Skeletal muscle tissue (tissue), 4 donors: ENCODE measurements around the gene GPR32. TPM values are rescaled to one million over a fixed set of nuclear protein-coding genes. Genes with fewer than 3 reads are reported as not detected.

Experiments used
- H3K27ac ChIP-seq: one replicate; pipeline ENCODE4 v1.7.0; 2013; ENCODE audit warnings: mild to moderate bottlenecking, low read depth, low read length, inconsistent platforms
- H3K27me3 ChIP-seq, 3 donors: one replicate each; pipeline ENCODE4 v1.7.0; 2013; ENCODE audit warnings: low read length in 3 of 3; ENCODE audit not compliant: control insufficient read depth in 3 of 3, insufficient read depth in 3 of 3
- H3K36me3 ChIP-seq, 3 donors: one replicate each; pipeline ENCODE4 v1.7.0; 2013; ENCODE audit warnings: low read length in 3 of 3; ENCODE audit not compliant: control insufficient read depth in 3 of 3, insufficient read depth in 3 of 3
- H3K4me1 ChIP-seq, 3 donors: one replicate each; pipeline ENCODE4 v1.7.0; 2013; ENCODE audit warnings: low read length in 3 of 3, mild to moderate bottlenecking in 3 of 3; ENCODE audit not compliant: control insufficient read depth in 3 of 3, insufficient read depth in 3 of 3
- H3K4me3 ChIP-seq, 3 donors: one replicate each; pipeline ENCODE4 v1.7.0; 2013; ENCODE audit warnings: low read length in 3 of 3
- H3K9ac ChIP-seq, 3 donors: one replicate each; pipeline ENCODE4 v1.7.0; 2013; ENCODE audit warnings: low read length in 3 of 3, mild to moderate bottlenecking in 3 of 3, moderate library complexity in 2 of 3, low read depth in 1 of 3
- H3K9me3 ChIP-seq, 3 donors: one replicate each; pipeline ENCODE4 v1.7.0; 2013; ENCODE audit warnings: low read length in 3 of 3; ENCODE audit not compliant: control insufficient read depth in 3 of 3
- total RNA-seq: library from RNA; depleted of rRNA; stranded (reverse); fragments of >200 nt; gene quantifications from one replicate; pipeline ENCODE4 v1.2.3, GENCODE V29; 2014
- donor health status: Osteomylitis.

Gene GPR32
- total RNA-seq, 1 donor from 2014 or later: not detected

GRCh38 chr19:50797429-50797780 is 27.1 kb downstream of the GPR32 start:
- Histone ChIP-seq H3K27ac (no peak overlapping the region), H3K9me3 (no peaks in the 10 kb centered on the region), H3K36me3 (peaks cover 35 to 40% (median 37%) of the 10 kb centered on the region in 3 donors), H3K9ac (no peak overlapping the region), H3K4me1 (peaks cover 0 to 5% (median 0%) of the 10 kb centered on the region in 3 donors), H3K27me3 (no peaks in the 10 kb centered on the region), H3K4me3 (no peak overlapping the region)

GRCh38 chr19:50797781-50798658 is 27.8 kb downstream of the GPR32 start:
- H3K9ac ChIP-seq: no peak overlapping the region

GRCh38 chr19:50798659-50799546 is 28.6 kb downstream of the GPR32 start:
- H3K4me1 ChIP-seq: peaks cover 12 to 19% (median 14%) of the 10 kb centered on the region in 3 donors
- peaks cover 35 to 40% (median 37%) of the 10 kb centered on the region in 3 donors for H3K36me3 ChIP-seq
- H3K27ac ChIP-seq: no peak overlapping the region
- H3K4me3 ChIP-seq: no peak overlapping the region
- H3K9me3 ChIP-seq: no peaks in the 10 kb centered on the region
- H3K27me3 ChIP-seq: no peaks in the 10 kb centered on the region
- no peak overlapping the region for H3K9ac ChIP-seq

More at GRCh38 chr19:50797781-50798658, 27.8 kb downstream of the GPR32 start:
- no peak overlapping the region for H3K4me3 ChIP-seq
- H3K36me3 ChIP-seq: peaks cover 35 to 40% (median 37%) of the 10 kb centered on the region in 3 donors
- H3K4me1 ChIP-seq: peaks cover 3 to 11% (median 5%) of the 10 kb centered on the region in 3 donors
- no peak overlapping the region for H3K27ac ChIP-seq
- H3K27me3 ChIP-seq: no peaks in the 10 kb centered on the region
- H3K9me3 ChIP-seq: no peaks in the 10 kb centered on the region

GRCh38 chr19:50799547-50799851 is 29.2 kb downstream of the GPR32 start:
- H3K27ac ChIP-seq: no peak overlapping the region
- H3K4me1 ChIP-seq: peaks cover 12 to 19% (median 14%) of the 10 kb centered on the region in 3 donors
- H3K9ac ChIP-seq: no peak overlapping the region
- H3K4me3 ChIP-seq: no peak overlapping the region
- H3K9me3 ChIP-seq: no peaks in the 10 kb centered on the region
- H3K36me3 ChIP-seq: peaks cover 35 to 40% (median 37%) of the 10 kb centered on the region in 3 donors
- H3K27me3 ChIP-seq: no peaks in the 10 kb centered on the region

- peaks cover 30 to 35% (median 30%) of the 10 kb centered on the region in 3 donors for H3K36me3 ChIP-seq
Observed at GRCh38 chr19:50801107-50801506, 30.8 kb downstream of the GPR32 start.

GRCh38 chr19:50803633-50804419 is 33.6 kb downstream of the GPR32 start:
- Histone ChIP-seq H3K36me3 (peaks cover 10 to 14% (median 11%) of the 10 kb centered on the region in 3 donors), H3K27me3 (no peaks in the 10 kb centered on the region), H3K9me3 (no peaks in the 10 kb centered on the region), H3K9ac (peak overlapping the region; percentile 94 to 100 (median 100)), H3K27ac (peak overlapping the region; percentile 93), H3K4me1 (peaks cover 14 to 32% (median 14%) of the 10 kb centered on the region in 3 donors), H3K4me3 (peak overlapping the region; percentile 85 to 94 (median 93))

More at GRCh38 chr19:50801107-50801506, 30.8 kb downstream of the GPR32 start:
- no peaks in the 10 kb centered on the region for H3K9me3 ChIP-seq
- H3K4me1 ChIP-seq: peaks cover 14 to 28% (median 14%) of the 10 kb centered on the region in 3 donors
- H3K9ac ChIP-seq: no peak overlapping the region
- H3K27ac ChIP-seq: no peak overlapping the region
- H3K27me3 ChIP-seq: no peaks in the 10 kb centered on the region
- H3K4me3 ChIP-seq: no peak overlapping the region

- Histone ChIP-seq H3K9me3 (no peaks in the 10 kb centered on the region), H3K27ac (peak overlapping the region; percentile 93), H3K4me3 (peak overlapping the region; percentile 85 to 94 (median 93))
Observed at GRCh38 chr19:50804420-50805272, 34.4 kb downstream of the GPR32 start.

GRCh38 chr19:50808856-50809255 is 38.6 kb downstream of the GPR32 start:
- H3K4me3 ChIP-seq: no peak overlapping the region
- no peaks in the 10 kb centered on the region for H3K36me3 ChIP-seq
- H3K4me1 ChIP-seq: peaks cover under 1 to 13% (median 2%) of the 10 kb centered on the region in 3 donors
- H3K9ac ChIP-seq: no peak overlapping the region
- H3K27me3 ChIP-seq: peaks cover 0 to 3% (median 0%) of the 10 kb centered on the region in 3 donors
- no peak overlapping the region for H3K27ac ChIP-seq
- H3K9me3 ChIP-seq: no peaks in the 10 kb centered on the region

More at GRCh38 chr19:50804420-50805272, 34.4 kb downstream of the GPR32 start:
- Histone ChIP-seq H3K9ac (peak overlapping the region; percentile 94 to 100 (median 100)), H3K4me1 (peaks cover 14 to 32% (median 14%) of the 10 kb centered on the region in 3 donors), H3K27me3 (no peaks in the 10 kb centered on the region), H3K36me3 (peaks cover 7 to 12% (median 10%) of the 10 kb centered on the region in 3 donors)
